Muscle of arm (tissue), 12 donors: Measurements from ENCODE around the gene PRRT1B. TPM values are rescaled to one million over a fixed set of nuclear protein-coding genes. Genes with fewer than 3 reads are reported as not detected.

ENCODE experiments used
- DNase-seq: peaks from one replicate; pipeline ENCODE4 v3.0.0-alpha.2; 2013
- polyA plus RNA-seq, 12 donors: library from polyadenylated mRNA; unstranded; fragments of 120-200 nt; gene quantifications; one replicate each; pipeline ENCODE4 v1.2.1, GENCODE V29; 2013; ENCODE audit not compliant: insufficient read length in 12 of 12

The PRRT1B gene
- polyA plus RNA-seq, 12 donors, result 0.09 to 0.17 TPM; not detected in 10

GRCh38 chr9:131522257-131523085 is 22.9 kb upstream of the PRRT1B start:
- DNase-seq, result no peak

DNA sequence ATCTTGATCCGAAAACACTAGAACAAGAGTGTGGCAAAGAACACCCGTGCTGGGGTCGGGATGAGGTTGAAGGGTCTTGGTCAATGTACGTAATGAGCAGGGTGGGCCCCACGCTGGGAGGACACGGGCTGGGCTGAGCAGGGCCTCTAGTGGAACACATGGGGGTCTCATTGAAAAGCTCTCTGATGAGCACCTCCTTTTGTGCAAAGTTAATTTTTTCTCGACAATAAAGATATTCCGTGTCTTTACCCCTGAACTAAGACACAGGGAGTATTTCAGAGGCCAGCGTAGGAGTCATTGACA is 22.3 kb upstream of the PRRT1B start:
- DNase-seq, result no peak

GRCh38 chr9:131523451-131524435 is 21.6 kb upstream of the PRRT1B start:
- DNase-seq, result no peak

DNA sequence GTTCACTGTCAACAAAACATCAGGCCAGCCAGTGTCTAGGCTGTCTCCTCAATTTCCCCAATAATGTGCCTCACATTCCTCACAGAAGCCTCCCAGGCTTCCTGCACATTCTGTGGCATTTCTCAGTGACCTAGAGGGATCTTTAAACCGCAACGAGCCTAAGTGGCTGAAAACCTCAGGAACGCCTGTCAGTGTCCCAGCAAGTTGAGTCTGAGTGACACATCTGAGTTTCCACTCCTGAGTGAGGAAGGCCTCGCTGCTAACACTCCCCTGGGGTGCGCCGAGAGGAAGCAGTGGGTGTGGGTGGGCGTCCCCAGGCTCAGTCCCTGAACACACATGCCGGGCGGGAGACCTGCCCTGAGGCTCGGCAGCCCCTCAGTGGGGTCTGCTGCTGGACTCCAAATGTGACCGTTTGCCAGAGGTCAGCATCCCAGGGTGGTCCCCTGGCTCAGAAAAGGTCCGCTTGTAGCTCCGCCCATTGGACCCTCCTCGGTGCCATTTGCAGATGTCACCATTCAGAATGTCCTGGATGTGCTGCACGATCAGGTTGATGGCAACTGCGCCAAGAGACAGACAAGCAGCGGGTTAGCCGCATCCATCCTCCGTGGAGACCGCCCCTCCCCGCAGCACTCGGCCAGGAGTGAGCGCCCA is 20.5 kb upstream of the PRRT1B start:
- DNase-seq, result no peak

DNA sequence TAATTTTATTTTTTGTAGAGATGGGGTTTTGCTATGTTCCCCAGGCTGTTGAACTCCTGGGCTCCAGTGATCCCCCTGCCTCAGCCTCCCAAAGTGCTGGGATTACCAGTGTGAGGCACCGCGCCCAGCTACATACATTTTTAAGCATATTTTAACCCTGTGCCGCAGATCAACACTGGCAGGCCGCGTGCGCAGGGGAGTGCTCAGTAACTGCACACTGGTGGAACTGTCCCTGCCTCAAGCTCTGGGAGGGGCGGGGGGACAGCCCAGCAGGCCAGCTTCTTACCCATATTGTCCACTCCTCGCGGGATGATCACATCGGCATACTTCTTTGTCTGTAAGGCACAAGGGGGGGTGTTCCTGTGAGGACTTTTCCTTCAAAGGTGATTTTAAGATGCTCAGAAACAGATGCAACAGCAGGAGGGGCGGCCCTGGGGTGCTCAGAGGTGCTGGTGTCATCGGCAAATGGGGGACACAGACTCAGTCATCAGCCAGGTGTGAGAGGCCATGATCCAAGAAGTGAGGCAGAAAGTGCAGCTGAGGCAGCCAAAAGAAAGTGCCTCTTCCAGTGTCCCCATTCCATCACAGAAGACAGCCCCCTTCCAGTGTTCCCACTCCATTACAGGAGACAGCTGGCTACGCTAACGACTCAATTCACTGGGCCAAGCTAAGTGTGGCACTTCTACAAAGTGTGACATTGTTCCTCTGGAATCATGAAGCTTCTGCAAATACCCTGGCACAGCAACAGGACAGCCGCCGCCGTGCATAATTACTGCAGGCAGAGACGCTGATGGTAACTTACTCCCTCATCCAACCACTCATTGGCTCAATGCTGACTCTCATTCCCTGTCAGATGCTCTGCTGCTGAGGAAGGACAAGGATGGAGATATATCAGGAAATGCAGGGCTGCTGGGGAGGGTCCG is 19.4 kb upstream of the PRRT1B start:
- no peak for DNase-seq

GRCh38 chr9:131528186-131528585 is 17.1 kb upstream of the PRRT1B start:
- DNase-seq, result no peak

GRCh38 chr9:131528886-131529505 is 16.3 kb upstream of the PRRT1B start:
- no peak for DNase-seq

GRCh38 chr9:131529597-131530545 is 15.5 kb upstream of the PRRT1B start:
- DNase-seq, result no peak

DNA sequence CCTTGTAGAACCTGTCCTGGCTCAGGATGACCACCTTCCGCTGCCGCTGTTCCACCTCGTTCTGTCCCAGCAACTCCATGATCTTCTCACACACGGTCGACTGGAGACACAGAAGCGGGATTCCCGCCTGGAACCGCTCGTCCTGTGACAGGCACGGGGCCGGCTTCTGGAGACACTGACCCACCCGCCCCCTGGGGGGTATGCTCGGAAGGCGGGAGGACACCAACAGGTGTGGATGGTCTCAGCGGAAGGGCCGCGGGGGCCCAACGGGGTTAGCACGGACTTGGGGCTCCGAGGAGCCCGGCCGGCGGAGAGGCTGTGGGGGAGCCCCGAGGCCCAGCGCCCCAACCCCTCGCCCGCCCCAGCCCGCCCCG is 14.8 kb upstream of the PRRT1B start:
- DNase-seq, result no peak

- peak; percentile 88 for DNase-seq
Measured at GRCh38 chr9:131530920-131531832, 14.1 kb upstream of the PRRT1B start, which contains the start of gene UCK1. TSS of gene UCK1 (minus strand) at chr9:131531263. CDS start at chr9:131531174, 89 bp downstream.

DNA sequence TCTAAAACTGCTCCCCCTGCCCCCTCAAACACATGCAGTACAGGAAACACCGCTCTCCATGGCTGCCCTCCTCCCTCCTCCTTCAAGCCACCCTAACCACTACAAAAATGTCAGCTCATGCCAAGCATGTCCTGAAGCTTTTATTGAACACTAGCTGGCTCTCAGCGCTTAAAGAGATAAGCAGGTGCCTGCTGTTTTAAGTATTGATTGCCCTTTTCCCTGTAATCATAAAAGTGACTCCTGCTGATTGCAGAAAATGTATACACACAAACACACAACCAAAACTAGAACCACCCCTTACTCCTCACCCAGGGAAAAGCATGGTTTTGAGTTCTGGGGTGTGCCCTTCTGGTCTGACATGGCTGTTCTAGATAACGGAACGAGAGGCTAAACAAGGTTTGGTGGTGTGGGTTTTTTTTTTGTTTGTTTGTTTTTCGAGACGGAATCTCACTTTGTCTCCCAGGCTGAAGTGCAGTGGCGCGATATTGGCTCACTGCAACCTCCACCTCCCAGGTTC is 10.5 kb upstream of the PRRT1B start:
- no peak for DNase-seq

DNA sequence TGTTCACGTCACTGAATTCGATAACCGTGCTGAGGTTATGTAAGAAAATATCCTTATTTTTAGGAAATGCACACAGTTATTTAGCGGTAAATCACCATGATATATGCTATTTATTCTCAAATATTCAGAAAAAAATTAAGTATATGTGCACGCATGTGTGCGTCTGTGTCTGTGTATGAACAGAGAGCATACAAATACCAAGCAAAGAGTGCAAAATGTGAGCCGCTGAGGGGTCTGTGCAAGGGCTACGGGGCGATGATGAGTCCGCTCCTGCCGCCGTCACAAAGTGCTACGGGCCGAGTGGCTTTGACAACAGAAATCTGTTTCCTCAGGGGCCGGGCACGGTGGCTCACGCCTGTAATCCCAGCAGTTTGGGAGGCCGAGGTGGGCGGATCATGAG is 7.4 kb upstream of the PRRT1B start:
- DNase-seq, result no peak

DNA sequence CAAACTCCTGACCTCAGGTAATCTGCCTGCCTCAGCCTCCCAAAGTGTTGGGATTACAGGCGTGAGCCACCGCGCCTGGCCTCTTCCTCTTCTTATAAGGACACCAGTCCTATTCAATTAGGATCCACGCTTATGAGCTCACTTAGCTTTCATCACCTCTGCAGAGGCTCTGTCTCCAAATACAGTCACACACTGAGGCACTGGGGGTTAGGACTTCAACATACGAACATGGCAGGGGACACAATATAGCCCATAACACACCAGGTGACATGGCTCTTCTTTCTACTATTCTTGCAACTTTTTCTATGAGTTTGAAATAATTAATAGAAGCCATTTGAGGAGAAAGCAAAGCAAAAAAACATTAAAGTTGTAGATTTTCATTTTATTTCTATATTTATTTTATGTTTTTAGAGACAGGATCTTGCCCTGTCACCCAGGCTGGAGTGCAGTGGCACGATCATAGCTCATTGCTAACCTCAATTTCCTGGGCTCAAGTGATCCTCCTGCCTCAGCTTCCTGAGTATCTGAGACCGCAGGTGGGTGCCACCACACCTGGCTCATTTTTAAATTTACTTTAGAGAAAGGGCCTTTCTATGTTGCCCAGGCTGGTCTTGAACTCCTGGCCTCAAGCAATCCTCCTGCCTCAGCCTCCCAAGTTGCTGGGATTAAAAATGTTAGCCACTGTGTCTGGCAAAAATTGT is 6.0 kb upstream of the PRRT1B start:
- DNase-seq, result no peak

GRCh38 chr9:131543141-131543540 is 2.2 kb upstream of the PRRT1B start:
- DNase-seq, result no peak

DNA sequence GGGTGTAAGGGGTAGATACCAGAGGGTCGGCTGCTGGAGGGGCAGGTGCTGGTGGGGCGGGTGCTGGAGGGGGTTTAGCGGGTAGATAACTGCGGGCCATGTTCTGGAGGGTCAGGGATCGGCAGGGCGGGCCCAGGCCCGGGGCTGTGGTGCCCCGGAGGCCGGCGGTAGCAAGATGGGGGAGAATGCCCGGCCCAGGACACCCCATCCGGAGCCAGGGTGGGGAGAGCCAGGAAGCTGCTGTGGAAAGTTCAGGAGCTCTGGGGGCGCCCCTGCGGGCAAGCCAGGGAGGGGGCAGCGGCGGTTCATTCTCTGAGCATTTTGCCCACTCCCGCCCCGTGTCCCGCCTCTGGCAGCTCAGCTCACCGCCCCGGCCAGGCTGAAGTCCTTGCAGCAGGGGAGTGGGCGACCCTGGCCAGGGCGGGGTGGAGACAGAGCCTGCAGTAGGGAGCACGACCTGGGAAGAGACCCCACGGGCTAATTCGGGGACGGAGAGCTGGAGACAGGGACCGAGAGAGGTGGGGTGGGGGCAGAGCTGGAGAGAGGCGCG is 538 bp downstream of the PRRT1B start:
- DNase-seq, result no peak

GRCh38 chr9:131546336-131547084 is 1.2 kb downstream of the PRRT1B start:
- DNase-seq, result no peak
